HG03378 (cell line): Measurements from ENCODE around the gene PBX2.
"Not testable (repeated sequence)": the region's sequence is repeated elsewhere in the genome, so short reads cannot be mapped to it uniquely, and the experiment has no call there.

Experiments
- ATAC-seq: cut with Tn5 transposase; IDR thresholded peaks from one replicate; pipeline ENCODE4 v1.9.1; 2021; ENCODE audit warnings: mild to moderate bottlenecking, moderate library complexity; ENCODE audit not compliant: unreplicated experiment

Gene PBX2

DNA sequence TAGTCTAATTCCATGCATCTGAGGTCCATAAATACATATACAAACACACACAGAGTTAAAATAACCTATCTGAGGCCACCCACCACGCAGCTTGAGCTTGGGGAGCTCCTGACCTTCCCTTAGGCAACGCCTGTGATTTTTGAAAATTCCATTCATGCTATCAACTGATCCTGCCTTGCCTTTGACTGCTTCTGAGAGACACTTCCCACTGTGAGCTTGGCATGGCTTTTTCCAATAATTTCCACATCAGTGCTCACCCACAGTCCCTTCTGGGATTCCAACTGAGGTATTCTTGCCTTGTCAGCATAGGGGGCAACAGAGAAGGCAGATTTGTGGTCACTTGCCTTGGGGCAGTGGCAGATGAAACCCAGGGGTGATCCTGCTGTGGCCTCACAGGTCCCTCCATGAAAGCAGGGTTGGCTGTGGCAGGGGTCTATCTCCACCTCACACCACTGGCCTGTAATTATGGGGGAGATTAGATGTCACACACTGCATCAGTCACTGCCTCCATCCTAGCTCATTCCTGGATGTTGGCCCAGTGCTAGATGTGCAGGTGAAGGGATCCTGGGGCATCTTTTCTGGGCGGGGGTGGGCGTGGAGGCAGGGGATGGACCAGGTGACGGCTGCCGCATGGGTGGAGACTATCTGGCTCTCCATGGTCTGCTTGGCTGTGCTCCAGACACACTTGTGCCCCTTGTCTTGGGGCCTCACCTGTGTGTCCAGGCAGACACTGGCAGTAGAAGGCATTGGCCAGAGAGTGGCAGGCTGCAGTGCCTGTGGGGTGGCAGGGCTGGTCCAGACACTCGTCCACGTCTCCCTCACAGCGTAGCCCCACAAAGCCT, 13.6 kb upstream of the PBX2 start:
- no peak for ATAC-seq

DNA sequence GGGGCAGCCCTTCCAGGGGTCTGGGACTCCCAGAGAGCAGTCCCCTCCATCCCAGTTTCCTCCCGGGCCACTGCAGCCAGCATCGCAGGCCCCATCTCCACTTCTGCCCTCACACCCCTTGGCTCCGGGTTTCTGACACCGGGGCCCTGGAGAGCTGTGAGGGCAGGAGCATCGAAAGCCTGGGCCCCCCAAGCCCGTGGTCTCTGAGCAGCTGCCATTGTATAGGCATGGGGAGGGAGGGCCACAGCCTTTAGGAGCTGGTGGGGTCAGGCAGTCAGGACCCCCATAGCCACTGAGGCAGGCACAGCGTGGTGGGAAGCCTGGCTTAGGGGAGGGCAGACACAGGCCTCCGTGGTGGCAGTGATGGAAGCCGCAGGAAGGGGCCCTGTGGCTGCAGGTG, 12.2 kb upstream of the PBX2 start:
- ATAC-seq, result no peak

DNA sequence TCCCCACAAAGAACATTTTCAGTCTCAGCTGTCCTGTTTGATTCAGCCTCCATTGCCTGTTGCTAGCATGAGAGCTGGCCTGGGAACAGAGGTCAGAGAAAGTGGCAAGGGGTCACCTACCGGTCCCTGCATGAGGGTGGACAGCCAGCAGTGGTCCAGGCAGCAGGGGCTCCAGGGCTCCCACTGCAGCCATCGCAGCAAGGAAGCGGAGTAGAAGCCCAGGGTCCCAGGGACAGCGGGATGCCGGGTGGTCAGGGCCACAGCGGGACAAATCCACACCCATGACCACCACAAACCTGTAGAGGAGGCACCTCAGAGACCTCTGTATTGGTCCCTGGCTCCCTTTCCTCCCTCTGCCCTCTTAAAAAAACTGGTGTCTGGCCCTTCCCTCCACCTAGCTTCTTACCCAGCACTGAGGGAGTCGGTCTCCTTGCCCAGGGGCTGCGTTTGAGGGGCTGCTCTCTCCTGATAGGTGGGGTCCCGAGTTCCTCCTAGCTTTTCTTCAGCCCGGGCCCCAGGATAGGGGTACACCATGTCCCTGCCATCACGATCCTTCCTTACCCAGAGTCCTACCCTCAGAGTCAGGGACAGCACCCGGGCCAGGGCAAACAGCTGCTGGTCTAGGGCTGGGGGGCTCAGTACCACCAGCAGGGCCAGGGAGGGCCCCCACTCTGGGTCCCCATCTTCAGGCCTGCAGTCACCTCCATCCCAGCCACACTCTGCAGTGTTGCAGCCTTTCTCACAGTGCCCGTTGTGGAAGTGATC, 10.9 kb upstream of the PBX2 start:
- ATAC-seq, result no peak

DNA sequence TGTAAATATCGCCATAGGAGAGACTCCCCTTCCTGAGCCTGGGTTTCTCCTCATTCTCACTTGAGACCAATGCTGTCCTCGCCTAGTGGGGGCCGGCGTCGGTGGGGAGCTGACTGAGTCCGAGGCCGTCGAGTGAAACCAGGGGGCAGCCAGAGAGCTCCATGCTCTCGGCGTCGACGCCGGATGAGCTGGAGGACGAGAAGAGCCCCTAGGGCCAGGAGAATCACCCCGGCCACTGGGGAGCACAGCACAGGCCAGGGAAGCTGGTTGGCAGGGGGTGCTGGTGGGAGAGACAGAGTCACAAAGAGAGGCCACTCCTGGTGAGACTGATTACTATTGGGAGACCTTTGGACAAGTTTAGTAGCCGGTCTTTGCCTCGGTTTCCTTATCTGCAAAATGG, 8.9 kb upstream of the PBX2 start:
- ATAC-seq, result no peak

DNA sequence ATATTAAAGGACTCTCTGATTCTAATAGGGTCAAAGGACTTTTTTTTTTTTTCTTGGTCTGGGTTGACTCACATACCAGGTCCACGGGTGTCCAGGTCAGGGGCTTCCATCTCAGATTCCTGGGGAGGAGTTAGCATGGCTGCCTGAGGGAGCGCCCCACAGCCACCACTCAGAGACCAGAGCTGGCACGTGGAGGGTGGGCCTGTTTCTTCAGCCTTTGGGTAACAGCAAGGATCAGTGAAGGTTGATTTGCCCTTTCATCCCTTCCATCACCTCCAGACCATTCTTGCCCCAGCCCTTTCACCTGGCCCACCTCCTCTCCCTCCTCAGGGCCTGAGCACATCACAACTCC, 8.3 kb upstream of the PBX2 start:
- no peak for ATAC-seq

DNA sequence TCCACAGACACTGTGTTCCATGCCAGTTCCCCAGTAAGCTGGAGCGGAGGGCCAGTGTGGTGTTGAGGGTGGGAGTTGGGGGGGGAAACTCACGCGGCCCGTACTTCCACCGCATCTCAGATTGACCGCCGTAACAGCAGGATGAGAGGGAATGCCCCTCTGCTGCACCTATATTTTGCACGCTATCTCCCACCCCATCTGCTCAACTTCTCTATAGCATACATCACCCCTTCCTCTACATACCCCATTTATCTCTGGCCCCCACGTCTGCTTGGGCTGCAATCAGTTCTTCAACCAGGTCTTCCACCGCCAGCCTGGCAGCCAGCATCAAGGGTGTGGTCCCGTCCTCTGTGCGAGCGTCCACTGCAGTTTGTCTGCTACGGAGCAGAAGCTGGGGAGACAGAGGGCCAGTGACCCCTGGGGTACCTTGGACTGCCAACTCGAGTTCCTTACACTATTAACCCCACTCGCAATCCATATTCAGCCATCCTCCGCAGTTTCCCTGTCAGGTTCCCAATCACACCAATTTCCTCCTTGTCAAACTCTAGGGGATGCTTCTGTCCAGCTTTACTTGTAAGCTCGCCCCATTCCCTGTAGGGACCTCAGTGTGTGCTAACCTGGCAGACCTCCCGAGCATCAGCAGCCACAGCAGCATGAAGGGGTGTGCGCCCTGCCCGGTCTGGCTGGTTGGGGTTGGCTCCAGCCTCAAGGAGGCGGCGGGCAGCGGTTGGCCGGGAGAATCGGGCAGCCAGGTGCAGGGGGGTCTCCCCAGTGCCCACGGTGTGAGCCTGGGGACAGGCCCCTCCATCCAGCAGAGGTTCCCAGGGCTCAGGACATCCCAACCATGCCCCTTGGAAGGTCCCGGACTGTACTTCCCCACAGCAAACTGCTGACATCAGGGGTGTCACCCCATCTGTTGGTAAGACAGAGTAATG, 6.9 kb upstream of the PBX2 start:
- no peak for ATAC-seq

DNA sequence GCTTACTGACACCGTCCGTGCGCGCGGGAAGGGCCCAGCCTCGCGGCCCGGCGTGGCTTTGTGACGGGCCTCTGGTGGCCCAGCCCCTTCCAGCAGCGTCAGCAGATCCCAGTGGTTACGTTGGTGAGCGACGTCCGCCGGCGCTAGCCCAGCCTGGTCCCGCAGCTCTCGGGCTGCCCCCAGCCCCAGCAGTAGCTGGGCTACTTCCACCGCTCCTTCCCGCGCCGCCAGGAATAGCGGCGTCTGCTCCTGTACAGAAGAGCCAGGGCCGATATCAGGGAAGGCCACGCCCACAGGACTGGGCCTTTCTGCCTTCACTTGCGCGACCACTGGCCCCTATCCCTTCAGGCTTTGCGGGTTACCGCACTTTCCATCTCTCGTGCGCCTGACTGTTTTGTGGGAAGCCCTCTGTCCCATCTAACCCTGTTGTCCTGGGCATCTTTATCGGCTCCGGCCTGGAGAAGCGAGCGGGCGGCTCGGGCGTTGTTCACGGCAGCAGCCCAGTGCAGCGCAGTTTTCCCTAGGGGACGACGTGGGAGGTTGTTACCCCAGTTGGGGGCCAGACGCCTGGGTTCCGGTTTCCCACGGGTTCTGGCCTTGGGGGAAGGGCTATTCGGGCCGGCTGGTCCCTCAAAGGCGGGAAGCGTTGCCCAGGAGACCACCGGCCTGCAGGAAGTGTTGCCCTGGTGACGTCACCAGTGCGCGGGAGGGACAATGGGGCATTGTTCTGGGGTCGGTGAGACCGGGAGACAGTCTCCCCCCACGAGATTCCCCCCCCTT, 6.1 kb upstream of the PBX2 start:
- peak; percentile 67 for ATAC-seq

DNA sequence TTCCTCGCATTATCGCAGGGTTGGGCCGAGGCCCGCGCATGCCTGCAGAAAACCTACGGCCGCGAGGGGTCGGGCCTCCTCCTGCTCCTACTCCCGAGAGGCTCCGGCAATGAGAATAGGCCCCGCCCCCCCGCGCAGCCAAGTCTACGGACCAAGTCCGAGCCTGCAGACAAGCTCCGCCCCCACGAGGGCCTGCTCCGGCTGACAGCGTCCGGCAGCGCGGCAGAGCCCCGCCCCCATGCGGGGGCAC, 5.6 kb upstream of the PBX2 start:
- ATAC-seq, result no peak

DNA sequence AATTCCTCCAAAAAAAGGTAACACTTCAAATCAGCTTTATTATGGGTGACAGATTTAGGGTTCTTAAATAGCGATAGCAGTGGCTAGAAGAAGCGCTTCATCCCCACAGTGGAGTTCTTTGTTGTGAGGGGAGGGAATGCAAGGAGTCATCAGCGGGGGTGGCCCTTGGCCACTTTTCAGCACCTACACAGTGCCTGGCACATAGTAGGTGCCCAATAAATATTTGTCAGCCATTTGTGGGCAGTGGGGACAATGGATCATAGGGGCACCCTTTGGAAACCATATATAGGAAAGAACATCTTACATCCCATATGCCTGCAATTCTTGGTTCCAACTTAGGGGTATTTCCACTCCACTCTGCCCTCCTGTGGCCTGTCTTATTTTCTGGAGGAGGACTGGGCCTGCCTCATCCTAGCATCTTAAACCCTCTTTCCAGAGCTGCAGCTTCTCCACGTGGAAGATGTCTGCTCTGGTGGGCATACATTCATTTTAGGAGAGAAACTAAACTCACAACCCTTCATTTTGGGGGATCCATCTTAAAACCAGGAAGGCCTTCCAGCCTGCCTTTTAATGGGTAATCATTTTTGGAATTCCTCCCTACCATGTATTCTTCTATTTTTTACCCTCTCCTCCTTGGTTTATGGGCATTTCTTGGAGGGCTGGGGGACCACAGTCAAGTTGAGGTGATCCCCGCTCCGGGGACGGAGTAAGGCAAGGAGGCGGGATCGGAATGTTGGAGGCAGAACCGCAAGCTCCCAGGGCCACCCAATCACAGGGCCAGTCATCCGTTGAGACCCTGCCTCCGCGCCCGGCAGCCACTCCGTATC, 5.0 kb upstream of the PBX2 start:
- peak; percentile 72 for ATAC-seq

DNA sequence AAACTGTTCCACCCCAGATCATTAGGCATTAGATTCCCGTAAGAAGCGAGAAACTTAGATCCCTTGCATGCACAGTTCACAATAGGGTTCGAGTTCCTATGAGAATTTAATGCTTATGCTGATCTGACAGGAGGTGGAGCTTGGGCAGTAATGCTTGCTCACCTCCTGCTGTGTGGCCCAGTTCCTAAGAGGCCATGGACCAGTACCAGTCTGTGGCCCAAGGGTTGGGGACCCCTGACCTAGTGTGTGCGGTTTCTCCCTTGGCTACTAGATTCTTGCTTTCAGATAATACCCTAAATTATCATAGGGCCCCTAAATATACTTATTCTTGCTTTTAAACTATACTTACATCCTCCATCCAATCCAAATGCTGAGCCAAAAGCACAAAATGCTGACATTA, 4.4 kb upstream of the PBX2 start:
- no peak for ATAC-seq

DNA sequence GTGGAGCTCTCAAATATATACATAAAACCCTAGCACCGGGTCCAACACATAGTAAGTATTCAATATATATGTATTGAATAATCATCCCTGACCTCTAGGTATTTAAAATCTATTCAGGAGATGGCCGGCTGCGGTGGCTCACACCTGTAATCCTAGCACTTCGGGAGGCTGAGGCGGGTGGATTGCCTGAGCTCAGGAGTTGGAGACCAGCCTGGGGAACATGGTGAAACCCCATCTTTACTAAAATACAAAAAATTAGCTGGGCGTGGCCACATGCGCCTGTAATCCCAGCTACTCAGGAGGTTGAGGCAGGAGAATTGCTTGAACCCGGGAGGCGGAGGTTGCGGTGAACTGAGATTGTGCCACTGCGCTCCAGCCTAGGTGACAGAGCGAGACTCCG, 3.1 kb upstream of the PBX2 start:
- not testable (repeated sequence) for ATAC-seq

DNA sequence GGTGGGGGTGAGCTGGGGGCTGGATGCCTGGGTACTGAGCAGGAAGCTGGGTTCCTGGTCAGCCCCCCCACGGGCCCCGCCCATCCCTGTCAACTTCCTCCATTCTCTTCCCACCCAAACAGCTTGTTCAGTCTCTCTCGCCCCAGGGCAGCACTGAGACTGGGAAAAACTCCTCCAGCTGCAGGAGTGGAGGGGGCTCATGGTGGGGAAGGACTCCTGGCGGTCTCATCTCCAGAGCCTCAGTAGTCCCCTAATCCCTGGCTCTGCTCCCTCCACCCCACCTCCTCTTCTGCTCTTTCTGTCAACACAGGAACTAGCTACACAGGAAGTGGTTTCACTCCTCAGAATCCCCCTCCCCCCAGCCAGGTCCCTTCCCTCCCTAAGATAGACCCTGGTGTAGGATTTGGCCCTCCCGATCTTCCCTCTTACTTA, 2.6 kb upstream of the PBX2 start, which contains the start of gene GPSM3:
GPSM3 (minus strand) TSS at position 36 of the 432 bp plus-strand sequence. CDS start 130 bp downstream, outside the sequence.
- ATAC-seq, result no peak

DNA sequence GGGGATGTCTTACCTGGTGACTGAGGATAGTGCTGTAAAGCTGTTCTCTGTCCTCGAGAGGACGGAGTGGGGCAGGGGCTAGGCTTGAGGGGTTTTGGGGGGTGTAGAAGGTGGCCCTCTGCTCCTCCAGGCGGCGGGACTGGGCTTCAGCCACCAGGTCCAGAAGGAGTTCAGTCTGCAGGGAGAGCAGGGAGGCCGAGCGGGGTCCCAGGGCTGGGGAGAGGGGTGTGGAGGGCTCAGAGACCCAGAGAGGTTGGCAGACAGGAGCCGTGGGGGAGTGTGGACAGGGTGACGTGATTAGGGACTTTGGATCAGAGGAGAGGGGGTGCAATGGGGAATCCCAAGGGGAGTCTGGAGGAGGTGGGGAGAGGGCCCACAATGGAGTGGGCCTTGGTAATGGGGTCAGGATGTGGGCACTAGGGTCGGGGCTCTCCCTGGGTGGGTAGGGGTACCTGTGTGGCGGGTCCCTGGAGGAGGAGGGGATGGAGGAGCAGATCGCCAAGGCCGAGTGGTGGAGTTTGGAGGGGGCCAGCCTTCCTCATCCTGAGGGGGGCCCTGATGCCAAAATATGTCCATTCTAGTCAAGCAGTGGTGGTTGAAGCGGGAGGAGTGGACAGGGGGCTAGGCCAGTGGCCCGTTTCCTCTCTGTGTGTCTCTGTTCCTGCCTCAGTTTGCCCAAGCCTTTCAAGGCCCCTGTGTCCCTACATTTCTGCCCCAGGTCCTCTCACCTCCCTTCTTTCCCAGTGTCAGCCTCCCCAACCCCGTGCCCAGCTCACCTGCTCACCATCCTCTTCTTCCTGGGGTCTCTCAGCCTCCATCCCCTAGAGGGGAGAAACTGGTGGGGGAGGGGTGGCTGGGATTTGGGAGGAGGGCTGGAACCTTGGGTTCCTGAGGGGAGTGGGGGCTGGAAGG, 1.9 kb upstream of the PBX2 start:
- ATAC-seq, result no peak

DNA sequence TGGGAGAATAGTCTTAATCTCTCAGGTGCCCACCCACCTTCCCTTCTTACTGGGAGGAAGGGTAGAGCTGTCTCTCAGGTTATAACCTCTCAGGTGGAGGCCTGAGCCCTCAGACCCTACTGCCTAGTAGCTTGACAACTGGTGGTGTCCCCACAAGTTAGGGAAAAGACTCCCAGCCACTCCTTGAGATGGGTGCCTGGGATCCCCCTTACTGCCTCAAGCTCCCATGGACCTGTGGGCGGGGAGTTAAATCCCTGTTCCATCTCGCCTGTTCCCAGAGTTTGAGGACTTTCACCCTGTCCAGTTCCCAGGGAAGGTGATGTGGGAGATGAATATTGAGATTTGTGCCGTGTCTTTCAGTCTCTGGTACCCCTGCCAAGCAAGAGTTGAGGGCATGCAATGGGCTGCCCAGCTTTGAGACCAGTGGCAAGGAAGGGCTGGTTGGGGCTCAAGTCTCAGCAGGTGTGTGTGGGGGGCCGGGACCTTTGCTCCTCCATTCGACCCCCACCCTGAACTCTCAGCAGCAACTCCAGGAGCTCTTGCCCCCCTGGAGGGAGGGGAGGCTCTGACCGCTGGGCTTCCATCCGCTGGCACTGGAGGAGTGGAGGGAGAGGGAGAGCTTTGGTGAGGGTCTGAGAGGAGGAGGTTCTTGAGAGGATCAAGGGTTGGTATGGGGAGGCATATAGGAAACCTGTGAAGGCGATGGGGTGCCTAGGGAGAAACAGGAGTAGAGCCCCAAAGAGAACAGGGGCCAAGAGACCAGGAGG, 1.1 kb upstream of the PBX2 start:
- no peak for ATAC-seq

DNA sequence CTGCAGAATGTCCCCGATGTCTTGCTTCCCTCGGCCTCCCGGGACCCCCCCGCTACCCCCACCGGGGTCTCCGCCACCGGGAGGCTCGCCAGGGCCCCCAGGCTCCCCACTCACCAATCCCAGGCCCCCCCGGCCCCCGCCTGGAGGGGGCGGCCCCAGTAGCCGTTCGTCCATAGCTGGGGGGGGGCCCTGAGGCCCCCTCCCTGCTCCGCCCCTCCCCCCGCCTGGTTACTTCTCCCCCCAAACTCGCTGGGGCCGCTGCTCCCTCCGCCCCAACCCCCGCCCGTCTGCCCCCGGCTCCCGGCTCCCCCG, 304 bp downstream of the PBX2 start:
- no peak for ATAC-seq

DNA sequence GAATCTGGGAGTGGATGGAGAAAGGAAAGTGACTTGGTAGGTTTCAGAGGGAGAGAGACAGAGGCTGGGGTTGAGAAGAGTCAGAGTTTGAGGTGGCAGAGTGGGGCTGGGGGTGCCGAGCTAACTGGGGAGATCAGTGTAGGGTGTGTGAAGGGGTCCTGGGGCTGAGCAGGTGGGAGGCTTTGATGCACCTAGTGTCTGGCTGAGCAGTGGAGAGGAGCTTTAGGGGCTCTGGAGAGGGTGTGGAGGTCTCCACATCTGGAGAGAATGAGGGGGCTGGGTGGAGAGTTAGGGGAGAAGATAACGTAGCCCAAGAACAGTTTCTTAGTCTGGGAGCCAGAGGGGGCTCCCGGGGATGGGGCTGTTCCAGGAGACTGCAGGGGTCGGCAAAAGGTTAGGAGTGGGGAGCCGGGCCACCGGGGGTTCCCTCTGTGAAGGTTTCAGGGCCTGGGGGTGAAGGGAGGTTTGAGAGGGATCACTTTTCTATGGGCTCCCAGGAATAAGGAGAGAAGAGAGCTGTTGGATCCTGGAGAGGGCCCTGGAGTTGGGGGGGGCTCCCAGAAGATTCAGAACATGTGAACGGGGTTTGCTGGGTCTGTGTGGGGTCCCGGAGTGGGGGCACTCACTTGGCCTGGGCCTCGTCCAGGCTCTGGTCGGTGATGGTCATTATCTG, 797 bp downstream of the PBX2 start:
- no peak for ATAC-seq

DNA sequence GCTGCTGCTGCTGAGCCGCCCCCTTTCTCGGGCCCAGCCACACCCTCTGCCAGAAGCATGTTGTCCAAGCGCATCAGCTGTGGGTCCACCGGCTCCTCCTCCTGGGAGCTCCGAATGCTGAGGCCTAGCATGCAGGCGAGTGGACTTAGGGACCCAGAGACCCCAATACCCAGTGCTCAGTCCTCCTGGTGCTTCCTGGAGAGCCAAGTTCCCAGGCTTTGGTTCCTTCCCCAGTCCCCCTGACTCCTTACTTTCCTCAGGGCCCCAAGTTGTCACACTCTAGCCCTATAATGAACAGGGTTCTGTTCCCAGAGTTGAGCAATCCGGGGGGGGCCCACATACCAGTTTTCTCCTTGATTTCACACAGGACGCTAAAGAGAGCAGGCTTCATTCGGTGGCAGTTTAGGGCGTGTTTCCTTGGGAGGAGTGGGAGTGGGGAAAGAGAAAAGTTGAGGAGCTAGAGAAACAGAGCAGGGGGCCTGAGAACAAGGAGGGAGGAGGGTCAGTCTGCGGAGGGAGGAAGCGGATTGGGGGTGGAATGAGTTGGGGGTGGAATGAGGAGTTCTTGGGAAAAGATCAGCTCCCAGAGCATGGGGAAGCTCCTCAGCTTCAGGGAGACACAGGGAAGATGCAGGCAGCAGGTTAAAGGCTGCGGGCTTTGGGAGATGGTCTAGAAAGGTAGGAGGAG, 1.5 kb downstream of the PBX2 start:
- no peak for ATAC-seq
